H1 (cell line): Measurements from ENCODE around the gene SF3A2. TPM values are rescaled to one million over a fixed set of nuclear protein-coding genes. Genes with fewer than 3 reads are reported as not detected.

Source experiments
- CTCF ChIA-PET: fragments of 300-600 bp; sonication (Branson Sonifier 250); formaldehyde crosslinking; loops from one replicate; lab custom pipeline; 2021; ENCODE audit not compliant: partially characterized antibody; lab: Charles Lee
- POLR2A ChIA-PET: fragments of 300-600 bp; sonication (Branson Sonifier 250); formaldehyde crosslinking; loops from one replicate; lab custom pipeline; 2021; ENCODE audit warnings: inconsistent platforms; ENCODE audit not compliant: partially characterized antibody; lab: Charles Lee
- DNase-seq, 2 experiments: peaks; one replicate each; pipeline versions ENCODE4 v3.0.0 to v3.0.0-alpha.2; 2010 to 2022; ENCODE audit warnings: low spot score in 2 of 2, low read depth in 1 of 2, mixed read lengths in 1 of 2
- FAIRE-seq: peaks from 2 replicates; lab custom pipeline; 2011; peaks lifted over from hg19 to GRCh38; lab: Jason Lieb, UNC
- H2AFZ ChIP-seq: 2 replicates; pipeline ENCODE4 v1.8.1; 2012; ENCODE audit warnings: low read length, inconsistent platforms
- H2AK5ac ChIP-seq: 2 replicates; pipeline ENCODE4 v1.6.1; 2013; ENCODE audit warnings: low read depth, low read length
- H2BK120ac ChIP-seq: replicated peaks from 2 replicates; pipeline ENCODE3; 2013; ENCODE audit warnings: low read depth, low read length, inconsistent platforms
- H2BK12ac ChIP-seq: 2 replicates; pipeline ENCODE4 v1.6.1; 2013; ENCODE audit warnings: low read depth, low read length
- H2BK15ac ChIP-seq: 2 replicates; pipeline ENCODE4 v1.6.1; 2013; ENCODE audit warnings: low read length
- H2BK20ac ChIP-seq: 2 replicates; pipeline ENCODE4 v1.6.1; 2013; ENCODE audit warnings: low read length
- H2BK5ac ChIP-seq: 2 replicates; pipeline ENCODE4 v1.6.1; 2013; ENCODE audit warnings: low read depth, low read length
- H3K14ac ChIP-seq: 2 replicates; pipeline ENCODE4 v1.6.1; 2013; ENCODE audit warnings: inconsistent platforms; ENCODE audit not compliant: insufficient read length
- H3K18ac ChIP-seq: 2 replicates; pipeline ENCODE4 v1.6.1; 2013; ENCODE audit warnings: low read length; ENCODE audit errors: extremely low read depth
- H3K23ac ChIP-seq: 2 replicates; pipeline ENCODE4 v1.6.1; 2013; ENCODE audit warnings: inconsistent platforms; ENCODE audit not compliant: insufficient read length
- H3K23me2 ChIP-seq: 2 replicates; pipeline ENCODE4 v1.6.1; 2013; ENCODE audit warnings: low read depth, low read length
- H3K27ac ChIP-seq: 2 replicates; pipeline ENCODE4 v1.6.1; 2011; ENCODE audit warnings: low read depth, low read length, inconsistent platforms
- H3K27me3 ChIP-seq, 4 experiments: replicated peaks in 1 of 4; 1 replicate in 1 of 4; 2 replicates in 3 of 4; pipeline versions ENCODE4 v1.6.1 to v1.8.1; 2011 to 2013; ENCODE audit warnings: low read length in 3 of 4, mild to moderate bottlenecking in 3 of 4, inconsistent platforms in 2 of 4, mixed read lengths in 2 of 4, moderate library complexity in 1 of 4; ENCODE audit not compliant: control insufficient read depth in 3 of 4, insufficient read depth in 3 of 4; ENCODE audit errors: extremely low read depth in 1 of 4
- H3K36me3 ChIP-seq, 4 experiments: 2 replicates each; pipeline versions ENCODE4 v1.6.1 to v1.8.1; 2011 to 2013; ENCODE audit warnings: mild to moderate bottlenecking in 4 of 4, low read length in 3 of 4, moderate library complexity in 2 of 4, control low read depth in 1 of 4, inconsistent platforms in 1 of 4; ENCODE audit not compliant: insufficient read depth in 4 of 4, control insufficient read depth in 2 of 4
- H3K4ac ChIP-seq: replicated peaks from 2 replicates; pipeline ENCODE3; 2013; ENCODE audit warnings: low read length, low read depth, mixed read lengths, inconsistent platforms; ENCODE audit not compliant: insufficient read length
- H3K4me1 ChIP-seq, 4 experiments: replicated peaks in 1 of 4; 1 replicate in 1 of 4; 2 replicates in 3 of 4; pipeline versions ENCODE4 v1.6.1 to v1.8.1; 2011 to 2013; ENCODE audit warnings: low read length in 3 of 4, inconsistent platforms in 2 of 4, mixed read lengths in 1 of 4; ENCODE audit not compliant: insufficient read depth in 4 of 4, control insufficient read depth in 3 of 4
- H3K4me2 ChIP-seq, 2 experiments: 2 replicates each; pipeline versions ENCODE4 v1.6.1 to v1.8.1; 2011 to 2013; ENCODE audit warnings: low read depth in 2 of 2, low read length in 2 of 2, control low read depth in 1 of 2, inconsistent platforms in 1 of 2, mild to moderate bottlenecking in 1 of 2; ENCODE audit not compliant: insufficient read depth in 1 of 2
- H3K4me3 ChIP-seq, 4 experiments: fragments of 200-600, 300-600 bp in 1 of 4; sonication (generic), shearing (Covaris generic), sonication (Bioruptor Twin) in 1 of 4; 2 replicates each; pipeline versions ENCODE4 v1.5.1 to v1.8.1; 2011 to 2016; ENCODE audit warnings: low read length in 4 of 4, low read depth in 3 of 4, control low read depth in 2 of 4, inconsistent platforms in 2 of 4, mild to moderate bottlenecking in 2 of 4, mixed read lengths in 1 of 4, moderate library complexity in 1 of 4; ENCODE audit not compliant: insufficient read depth in 2 of 4; ENCODE audit errors: extremely low read depth in 1 of 4
- H3K56ac ChIP-seq: replicated peaks from 2 replicates; pipeline ENCODE3; 2013; ENCODE audit warnings: low read depth, mild to moderate bottlenecking, mixed read lengths, low read length, inconsistent platforms; ENCODE audit not compliant: insufficient read length
- H3K79me1 ChIP-seq: 2 replicates; pipeline ENCODE4 v1.6.1; 2013; ENCODE audit warnings: low read depth, low read length, control low read depth
- H3K79me2 ChIP-seq, 2 experiments: 2 replicates each; pipeline versions ENCODE4 v1.6.1 to v1.8.1; 2012 to 2013; ENCODE audit warnings: low read length in 2 of 2, mild to moderate bottlenecking in 2 of 2, inconsistent platforms in 1 of 2; ENCODE audit not compliant: insufficient read depth in 2 of 2, control insufficient read depth in 1 of 2
- H3K9ac ChIP-seq, 4 experiments: replicated peaks in 1 of 4; 1 replicate in 1 of 4; 2 replicates in 3 of 4; pipeline versions ENCODE4 v1.6.1 to v1.8.1; 2011 to 2013; ENCODE audit warnings: low read depth in 3 of 4, low read length in 3 of 4, control low read depth in 2 of 4, mild to moderate bottlenecking in 2 of 4, moderate library complexity in 2 of 4, inconsistent platforms in 1 of 4; ENCODE audit errors: extremely low read depth in 1 of 4
- H3K9me3 ChIP-seq, 2 experiments: 2 replicates each; pipeline versions ENCODE4 v1.6.1 to v1.8.1; 2012 to 2013; ENCODE audit warnings: mild to moderate bottlenecking in 2 of 2, moderate library complexity in 2 of 2, control low read depth in 1 of 2, inconsistent platforms in 1 of 2, low read depth in 1 of 2, low read length in 1 of 2, mixed read lengths in 1 of 2; ENCODE audit not compliant: insufficient read depth in 2 of 2
- H4K20me1 ChIP-seq, 2 experiments: replicated peaks in 1 of 2; 2 replicates each; pipeline versions ENCODE3 to v1.8.1; 2011 to 2013; ENCODE audit warnings: inconsistent platforms in 2 of 2, low read length in 2 of 2, mild to moderate bottlenecking in 1 of 2; ENCODE audit not compliant: insufficient read depth in 2 of 2, control insufficient read depth in 1 of 2
- H4K5ac ChIP-seq: 2 replicates; pipeline ENCODE4 v1.6.1; 2013; ENCODE audit warnings: low read length, low read depth, mixed read lengths, inconsistent platforms; ENCODE audit not compliant: insufficient read length
- H4K8ac ChIP-seq: 2 replicates; pipeline ENCODE4 v1.8.0; 2013; ENCODE audit warnings: mild to moderate bottlenecking, moderate library complexity, low read length, inconsistent platforms; ENCODE audit not compliant: insufficient read depth; ENCODE audit errors: extremely low read depth
- H4K91ac ChIP-seq: replicated peaks from 2 replicates; pipeline ENCODE3; 2013; ENCODE audit warnings: low read length, mixed read lengths, inconsistent platforms; ENCODE audit not compliant: insufficient read length
- EGR1 ChIP-seq: IDR thresholded peaks from 2 replicates; pipeline ENCODE4 v1.6.1; 2011; ENCODE audit warnings: low read depth, low read length, borderline replicate concordance
- GTF2F1 ChIP-seq: IDR thresholded peaks from 2 replicates; pipeline ENCODE4 v1.6.1; 2012; ENCODE audit warnings: low read depth, low read length, improper control_type of control experiment, borderline replicate concordance
- KDM1A ChIP-seq: fragments of 200-600, 300-600 bp; sonication (generic); IDR thresholded peaks from 2 replicates; pipeline ENCODE4 v1.7.1; 2016; ENCODE audit warnings: mild to moderate bottlenecking, low read length, borderline replicate concordance
- POLR2A ChIP-seq, 2 experiments: IDR thresholded peaks; 1 replicate in 1 of 2; 2 replicates in 1 of 2; pipeline ENCODE4 v1.6.1; 2011; ENCODE audit warnings: low read depth in 2 of 2, low read length in 2 of 2, mild to moderate bottlenecking in 2 of 2; ENCODE audit errors: control extremely low read depth in 1 of 2
- RBBP5 ChIP-seq: IDR thresholded peaks from 2 replicates; pipeline ENCODE4 v1.7.1; 2012; ENCODE audit warnings: low read depth, mild to moderate bottlenecking, inconsistent platforms, low read length, moderate library complexity, borderline replicate concordance
- SIN3A ChIP-seq, 2 experiments: IDR thresholded peaks in 1 of 2; conservative IDR thresholded peaks in 1 of 2; 2 replicates each; pipeline ENCODE4 v1.6.1; 2011 to 2012; ENCODE audit warnings: low read length in 2 of 2, improper control_type of control experiment in 1 of 2, low read depth in 1 of 2, mild to moderate bottlenecking in 1 of 2
- WGBS, 2 experiments: shearing (Covaris generic) in 1 of 2; methylation state at CpG; one replicate each; pipeline versions ENCODE4 v1.1.6 to v1.1.7; 2013 to 2015; ENCODE audit warnings: low lambda C conversion rate in 2 of 2, mixed read lengths in 2 of 2, inconsistent platforms in 1 of 2, low coverage in 1 of 2, missing lambda C conversion rate in 1 of 2; ENCODE audit not compliant: insufficient replicate concordance in 2 of 2, insufficient coverage in 1 of 2, insufficient read length in 1 of 2; ENCODE audit errors: extremely low coverage in 1 of 2, missing lambda C conversion rate in 1 of 2; 5-methylcytosine and 5-hydroxymethylcytosine counted together
- polyA plus RNA-seq, 7 experiments: library from polyadenylated mRNA; depleted of rRNA in 3 of 7; stranded (reverse) in 5 of 7; unstranded in 2 of 7; fragments of >200 nt in 5 of 7; fragments of 200-250 nt in 2 of 7; gene quantifications; 1 replicate in 5 of 7; 2 replicates in 1 of 7; 4 replicates in 1 of 7; pipeline versions ENCODE4 v1.2.1 to v1.2.3, GENCODE V29; 2011 to 2013; ENCODE audit warnings: missing spikeins in 2 of 7, mixed read lengths in 2 of 7
- total RNA-seq: library from RNA; stranded (reverse); fragmentation: NEBNext Ultra II Directional; extraction: Animal tissue kit (Norgen Biotek cat#: 25700); gene quantifications from 2 replicates; pipeline ENCODE4 v1.2.1, GENCODE V29; 2021

SF3A2 gene
- total and polyA plus RNA-seq, 2 of the 8 experiments (the other 6 are each of a cell fraction or from before 2014, with no cell fraction given): 15.3 to 146 TPM

GRCh38 chr19:2283835-2284507 lies 47.3 kb downstream of the SF3A2 start:
- Histone ChIP-seq H2BK5ac (no peak overlapping the region), H3K4me2 (no peak overlapping the region), H2BK15ac (no peak overlapping the region), H3K4me1 (peaks cover 0 to 5% (median 0%) of the 10 kb centered on the region in 4 experiments; a peak in 2 of 7 replicates), H3K14ac (no peak overlapping the region), H2BK120ac (no peak overlapping the region), H3K23me2 (peaks cover 5% of the 10 kb centered on the region; the same call in 1 of the 2 replicates), H3K9ac (no peak overlapping the region), H3K4me3 (no peak overlapping the region), H2BK20ac (no peak overlapping the region), H3K9me3 (no peaks in the 10 kb centered on the region), H3K27ac (no peak overlapping the region), H3K27me3 (peaks cover 4 to 40% (median 32%) of the 10 kb centered on the region in 4 experiments), H3K4ac (no peak overlapping the region), H3K18ac (no peak overlapping the region), H4K8ac (no peak overlapping the region), H3K79me1 (no peaks in the 10 kb centered on the region), H2AFZ (no peak overlapping the region), H2AK5ac (no peak overlapping the region), H3K23ac (no peak overlapping the region), H4K20me1 (peaks cover 0 to 9% of the 10 kb centered on the region in 2 experiments), H2BK12ac (no peak overlapping the region), H3K79me2 (no peaks in the 10 kb centered on the region), H3K36me3 (no peaks in the 10 kb centered on the region), H4K91ac (no peak overlapping the region), H3K56ac (no peak overlapping the region), H4K5ac (no peak overlapping the region)
- FAIRE-seq (no peak), DNase-seq (no peak)
- ChIA-PET CTCF (interaction anchor here (0.7 to 2.5 kb wide), 6 partner anchors 8 to 50 kb away, joined by 3 to 11 read pairs (median 4); no protein-coding TSS in a partner anchor), POLR2A (interaction anchor here (1.0 to 1.3 kb wide), 3 partner anchors 7 to 21 kb away, joined by 3 to 5 read pairs (median 3); no protein-coding TSS in a partner anchor)
- 97% methylated on average over 8 of the region's 8 CpGs; no CpG with 5 or more reads in 1 of the 2 experiments for whole genome bisulfite sequencing, 2 experiments
- TF ChIP-seq POLR2A (IDR thresholded peaks at IDR 0.05; ENCODE audit: control extremely low read depth in 1 of 2, low read depth in 2 of 2, low read length in 2 of 2): no peak
- peak; percentile 50; the same call in 1 of the 2 replicates for TF ChIP-seq KDM1A
- TF ChIP-seq EGR1: no peak
- TF ChIP-seq RBBP5: no peak
- no peak for TF ChIP-seq GTF2F1
- TF ChIP-seq SIN3A (conservative IDR thresholded peaks at IDR 0.05 in 1 of 2, IDR thresholded peaks at IDR 0.05 in 1 of 2; ENCODE audit: low read depth in 1 of 2, low read length in 2 of 2): no peak
